K562 (cell line): ENCODE measurements around the gene ABHD17B. TPM values are rescaled to one million over a fixed set of nuclear protein-coding genes. Genes with fewer than 3 reads are reported as not detected.

Experiments
- ATAC-seq: fragments of 200-7000 bp; cut with Tn5 transposase; 3 replicates; pipeline ENCODE4 v1.9.1; 2020; ENCODE audit warnings: moderate library complexity
- BruUV-seq: library from RNA; stranded (reverse); fragments of 400-500 nt; replicated peaks from 2 replicates; lab custom pipeline; 2021; lab: Mats Ljungman, UMichigan
- CTCF ChIA-PET: fragments of 300-600 bp; formaldehyde crosslinking; extraction: SDS; loops from one replicate; lab custom pipeline; 2021; ENCODE audit warnings: low intra/inter-chr PET ratio; lab: Yijun Ruan, JAX
- POLR2A ChIA-PET: fragments of 300-600, 350-650 bp; sonication (Branson Sonifier 250); formaldehyde crosslinking; extraction: SDS; loops from one replicate; lab custom pipeline; 2021; ENCODE audit warnings: antibody characterized with exemption, inconsistent platforms; lab: Yijun Ruan, JAX
- DNase-seq, 4 experiments: peaks; one replicate each; pipeline versions ENCODE4 v3.0.0 to v3.0.0-alpha.2; 2011 to 2018; ENCODE audit warnings: low spot score in 3 of 4, mixed read lengths in 3 of 4; ENCODE audit errors: extremely low read depth in 1 of 4
- FAIRE-seq: peaks from 2 replicates; lab custom pipeline; 2011; peaks lifted over from hg19 to GRCh38; lab: Jason Lieb, UNC
- H2AFZ ChIP-seq: 2 replicates; pipeline ENCODE4 v1.6.0; 2011; ENCODE audit warnings: low read depth, low read length, control low read depth, inconsistent platforms
- H3K27ac ChIP-seq: fragments of 200-600 bp; 3 replicates; pipeline ENCODE4 v1.8.0; 2011; ENCODE audit warnings: low read depth, mild to moderate bottlenecking, control low read depth, inconsistent platforms, low read length, moderate library complexity, mixed read lengths; ENCODE audit errors: extremely low read depth
- H3K27me3 ChIP-seq, 2 experiments: fragments of 300-600 bp in 1 of 2; 2 replicates in 1 of 2; 3 replicates in 1 of 2; pipeline versions ENCODE4 v1.6.0 to v1.8.0; 2011; ENCODE audit warnings: inconsistent platforms in 2 of 2, low read length in 2 of 2, mild to moderate bottlenecking in 1 of 2, mixed read lengths in 1 of 2, moderate library complexity in 1 of 2; ENCODE audit not compliant: control insufficient read depth in 2 of 2, insufficient read depth in 2 of 2
- H3K36me3 ChIP-seq: fragments of 300-600 bp; 3 replicates; pipeline ENCODE4 v1.8.0; 2011; ENCODE audit warnings: mild to moderate bottlenecking, low read length, inconsistent platforms; ENCODE audit not compliant: control insufficient read depth, insufficient read depth
- H3K4me1 ChIP-seq, 2 experiments: fragments of 200-600 bp in 1 of 2; replicated peaks in 1 of 2; 2 replicates in 1 of 2; 3 replicates in 1 of 2; pipeline versions ENCODE4 v1.5.1 to v1.8.0; 2011; ENCODE audit warnings: inconsistent platforms in 2 of 2, low read length in 2 of 2, mild to moderate bottlenecking in 1 of 2, mixed read lengths in 1 of 2, moderate library complexity in 1 of 2; ENCODE audit not compliant: control insufficient read depth in 2 of 2, insufficient read depth in 2 of 2
- H3K4me2 ChIP-seq: 2 replicates; pipeline ENCODE4 v1.6.1; 2011; ENCODE audit warnings: low read length, control low read depth, inconsistent platforms, mixed read lengths; ENCODE audit not compliant: insufficient read depth
- H3K4me3 ChIP-seq: fragments of 200-600 bp; sonication (generic), shearing (Covaris generic); 2 replicates; pipeline ENCODE4 v1.5.1; 2016; ENCODE audit warnings: control low read depth, inconsistent platforms
- H3K79me2 ChIP-seq: fragments of 200-600 bp; 3 replicates; pipeline ENCODE4 v1.8.0; 2011; ENCODE audit warnings: low read length, inconsistent platforms; ENCODE audit not compliant: control insufficient read depth, insufficient read depth
- H3K9ac ChIP-seq, 2 experiments: 2 replicates each; pipeline versions ENCODE4 v1.6.0 to v1.6.1; 2011; ENCODE audit warnings: low read depth in 2 of 2, low read length in 2 of 2, control low read depth in 1 of 2, inconsistent platforms in 1 of 2, mild to moderate bottlenecking in 1 of 2, mixed read lengths in 1 of 2; ENCODE audit not compliant: insufficient read depth in 1 of 2
- H3K9me1 ChIP-seq: one replicate; pipeline ENCODE4 v1.6.0; 2011; ENCODE audit warnings: inconsistent platforms, mild to moderate bottlenecking, low read length, moderate library complexity; ENCODE audit not compliant: control insufficient read depth, insufficient read depth
- H3K9me3 ChIP-seq: replicated peaks from 2 replicates; pipeline ENCODE4 v1.5.1; 2011; ENCODE audit warnings: low read depth, low read length, inconsistent platforms; ENCODE audit not compliant: control insufficient read depth, insufficient read depth
- H4K20me1 ChIP-seq: replicated peaks from 2 replicates; pipeline ENCODE4 v1.6.1; 2011; ENCODE audit warnings: low read length, inconsistent platforms, mixed read lengths; ENCODE audit not compliant: control insufficient read depth, insufficient read depth
- ESRRA ChIP-seq: fragments of 450-650 bp; IDR thresholded peaks from 2 replicates; pipeline ENCODE4 v1.6.1; 2014; ENCODE audit warnings: low read depth, mild to moderate bottlenecking, moderate library complexity, borderline replicate concordance
- GATAD2A ChIP-seq: fragments of 450-650 bp; IDR thresholded peaks from 2 replicates; pipeline ENCODE4 v1.6.1; 2017
- HDAC8 ChIP-seq: fragments of 450-650 bp; IDR thresholded peaks from 2 replicates; pipeline ENCODE4 v1.6.1; 2016; ENCODE audit warnings: mild to moderate bottlenecking, missing genetic modification characterization, moderate library complexity, missing compliant biosample characterization
- HMGN3 ChIP-seq: IDR thresholded peaks from 2 replicates; pipeline ENCODE4 v1.6.1; 2011; ENCODE audit warnings: borderline replicate concordance, low read depth, mild to moderate bottlenecking, mixed read lengths, low read length; ENCODE audit not compliant: insufficient read length; ENCODE audit errors: extremely low read depth
- JUNB ChIP-seq: fragments of 450-650 bp; formaldehyde crosslinking; conservative IDR thresholded peaks from 2 replicates; pipeline ENCODE4 v1.4.0; 2020; ENCODE audit warnings: mild to moderate bottlenecking
- PREB ChIP-seq: sonication (generic); formaldehyde crosslinking; IDR thresholded peaks from 2 replicates; pipeline ENCODE4 v1.8.1; 2023; ENCODE audit warnings: mild to moderate bottlenecking, missing genetic modification reagents
- PTBP1 ChIP-seq: fragments of 200-400 bp; formaldehyde crosslinking; IDR thresholded peaks from 2 replicates; pipeline ENCODE4 v1.6.1; 2017; ENCODE audit warnings: low read depth, low read length
- RB1 ChIP-seq: fragments of 450-650 bp; IDR thresholded peaks from 2 replicates; pipeline ENCODE4 v1.6.1; 2017; ENCODE audit warnings: low read depth, mild to moderate bottlenecking
- SMAD3 ChIP-seq: fragments of 450-650 bp; formaldehyde crosslinking; conservative IDR thresholded peaks from 2 replicates; pipeline ENCODE4 v1.4.0; 2020; ENCODE audit warnings: mild to moderate bottlenecking
- TAF1 ChIP-seq: IDR thresholded peaks from 2 replicates; pipeline ENCODE4 v1.6.1; 2011; ENCODE audit warnings: mild to moderate bottlenecking, low read length, moderate library complexity; ENCODE audit not compliant: insufficient read depth, control insufficient read depth, severe bottlenecking; ENCODE audit errors: extremely low read depth
- ZNF134 ChIP-seq: fragments of 250-450 bp; sonication (Bioruptor Pico); conservative IDR thresholded peaks from 2 replicates; pipeline ENCODE4 v1.4.0; 2020
- ZNF609 ChIP-seq: sonication (generic); formaldehyde crosslinking; IDR thresholded peaks from 2 replicates; pipeline ENCODE4 v1.8.1; 2023; ENCODE audit warnings: missing genetic modification reagents, mild to moderate bottlenecking, borderline replicate concordance
- WGBS: fragments of 100-300 bp; shearing (Covaris generic); methylation state at CpG from one replicate; pipeline ENCODE4 v1.1.6; 2016; ENCODE audit warnings: low coverage, mixed read lengths; ENCODE audit not compliant: insufficient coverage; ENCODE audit errors: missing lambda C conversion rate; 5-methylcytosine and 5-hydroxymethylcytosine counted together
- in situ Hi-C: fragments of 300-500 bp; cut with MboI; formaldehyde crosslinking; loops from 4 replicates; pipeline ENCODE4 v1.15.0; 2018; ENCODE audit warnings: inconsistent platforms, mixed read lengths
- intact Hi-C: fragments of 100-400 bp; cut with micrococcal nuclease; formaldehyde crosslinking; loops from 2 replicates; pipeline ENCODE4 v1.14.2; 2022
- polyA plus RNA-seq, 8 experiments: library from polyadenylated mRNA; depleted of rRNA in 4 of 8; stranded (reverse) in 5 of 8; unstranded in 3 of 8; fragments of >200 nt; fragmentation: Nextera tagmentation in 2 of 8; fragmentation: Illumina TruSeq in 1 of 8; extraction: Ambion mirVana in 2 of 8; extraction: Trizol in 1 of 8; gene quantifications; 2 replicates each; pipeline versions ENCODE4 v1.2.1 to v1.2.3, GENCODE V29; 2011 to 2014; ENCODE audit warnings: inconsistent platforms in 1 of 8, missing spikeins in 1 of 8
- total RNA-seq, 7 experiments: library from RNA; depleted of rRNA in 6 of 7; stranded (reverse); fragments of >200 nt in 6 of 7; fragmentation: Illumina TruSeq in 2 of 7; extraction: Trizol in 2 of 7; gene quantifications; 2 replicates each; pipeline versions ENCODE4 v1.2.1 to v1.2.3, GENCODE V29; 2011 to 2021; ENCODE audit warnings: low replicate concordance in 1 of 7
- TF ChIP-seq, protein P1 (sequence below): fragments of 250-450 bp; sonication (Bioruptor Pico); IDR thresholded peaks from 2 replicates; pipeline ENCODE4 v1.9.0; 2021; ENCODE audit warnings: mild to moderate bottlenecking, inconsistent platforms
- TF ChIP-seq, protein P2 (sequence below): fragments of 250-450 bp; sonication (Bioruptor Pico); IDR thresholded peaks from 2 replicates; pipeline ENCODE4 v1.8.0; 2022; ENCODE audit warnings: moderate library complexity, mild to moderate bottlenecking, inconsistent platforms

Gene ABHD17B
- total and polyA plus RNA-seq, 9 of the 15 experiments (the other 6 are each of a cell fraction or from before 2014, with no cell fraction given): 1.9 to 13.4 (median 10.1) TPM

- DNase-seq: no peak
- no peak overlapping the region for H3K9ac ChIP-seq
- no peak for ATAC-seq
- no peaks in the 10 kb centered on the region for H3K4me1 ChIP-seq
- ChIA-PET CTCF (no interaction called here), POLR2A (no interaction called here)
- in situ Hi-C loops: no loop called here
- H3K27ac ChIP-seq: no peak overlapping the region
- WGBS: 83% methylated on average over 1 of the region's 1 CpG
- intact Hi-C loops: no loop called here
- H3K4me2 ChIP-seq: no peak overlapping the region
- no peaks in the 10 kb centered on the region for H3K79me2 ChIP-seq
- FAIRE-seq: no peak
- H3K27me3 ChIP-seq: no peaks in the 10 kb centered on the region
- no peaks in the 10 kb centered on the region for H3K9me3 ChIP-seq
- no peaks in the 10 kb centered on the region for H3K36me3 ChIP-seq
- H3K4me3 ChIP-seq: no peak overlapping the region
- no peaks in the 10 kb centered on the region for H4K20me1 ChIP-seq
- H2AFZ ChIP-seq: no peak overlapping the region
- no TSS peak for BruUV-seq
- no peaks in the 10 kb centered on the region for H3K9me1 ChIP-seq
- no peak for TF ChIP-seq RB1
- TF ChIP-seq SMAD3: no peak
- TF ChIP-seq HDAC8 (tag): no peak
- TF ChIP-seq ZNF134 (CRISPR knock-in tag): no peak
- TF ChIP-seq, protein P1, sequence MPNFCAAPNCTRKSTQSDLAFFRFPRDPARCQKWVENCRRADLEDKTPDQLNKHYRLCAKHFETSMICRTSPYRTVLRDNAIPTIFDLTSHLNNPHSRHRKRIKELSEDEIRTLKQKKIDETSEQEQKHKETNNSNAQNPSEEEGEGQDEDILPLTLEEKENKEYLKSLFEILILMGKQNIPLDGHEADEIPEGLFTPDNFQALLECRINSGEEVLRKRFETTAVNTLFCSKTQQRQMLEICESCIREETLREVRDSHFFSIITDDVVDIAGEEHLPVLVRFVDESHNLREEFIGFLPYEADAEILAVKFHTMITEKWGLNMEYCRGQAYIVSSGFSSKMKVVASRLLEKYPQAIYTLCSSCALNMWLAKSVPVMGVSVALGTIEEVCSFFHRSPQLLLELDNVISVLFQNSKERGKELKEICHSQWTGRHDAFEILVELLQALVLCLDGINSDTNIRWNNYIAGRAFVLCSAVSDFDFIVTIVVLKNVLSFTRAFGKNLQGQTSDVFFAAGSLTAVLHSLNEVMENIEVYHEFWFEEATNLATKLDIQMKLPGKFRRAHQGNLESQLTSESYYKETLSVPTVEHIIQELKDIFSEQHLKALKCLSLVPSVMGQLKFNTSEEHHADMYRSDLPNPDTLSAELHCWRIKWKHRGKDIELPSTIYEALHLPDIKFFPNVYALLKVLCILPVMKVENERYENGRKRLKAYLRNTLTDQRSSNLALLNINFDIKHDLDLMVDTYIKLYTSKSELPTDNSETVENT (CRISPR knock-in tag): no peak
- no peak for TF ChIP-seq ZNF609 (CRISPR knock-in tag)
- TF ChIP-seq JUNB (CRISPR knock-in tag): no peak
- no peak for TF ChIP-seq PREB
- TF ChIP-seq HMGN3: no peak
- no peak for TF ChIP-seq ESRRA
- TF ChIP-seq PTBP1: no peak
- no peak for TF ChIP-seq TAF1
- TF ChIP-seq GATAD2A: no peak
- TF ChIP-seq, protein P2, sequence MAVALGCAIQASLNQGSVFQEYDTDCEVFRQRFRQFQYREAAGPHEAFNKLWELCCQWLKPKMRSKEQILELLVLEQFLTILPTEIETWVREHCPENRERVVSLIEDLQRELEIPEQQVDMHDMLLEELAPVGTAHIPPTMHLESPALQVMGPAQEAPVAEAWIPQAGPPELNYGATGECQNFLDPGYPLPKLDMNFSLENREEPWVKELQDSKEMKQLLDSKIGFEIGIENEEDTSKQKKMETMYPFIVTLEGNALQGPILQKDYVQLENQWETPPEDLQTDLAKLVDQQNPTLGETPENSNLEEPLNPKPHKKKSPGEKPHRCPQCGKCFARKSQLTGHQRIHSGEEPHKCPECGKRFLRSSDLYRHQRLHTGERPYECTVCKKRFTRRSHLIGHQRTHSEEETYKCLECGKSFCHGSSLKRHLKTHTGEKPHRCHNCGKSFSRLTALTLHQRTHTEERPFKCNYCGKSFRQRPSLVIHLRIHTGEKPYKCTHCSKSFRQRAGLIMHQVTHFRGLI (CRISPR knock-in tag): no peak
These were observed 57.9 kb downstream of the ABHD17B start for GRCh38 chr9:71853084-71853483.
